GM23338 (cell line): ENCODE measurements around the gene CD40. TPM values are rescaled to one million over a fixed set of nuclear protein-coding genes. Genes with fewer than 3 reads are reported as not detected.
A peak's percentile ranks its signal among the peaks of the same experiment; 100 is the strongest.

Experiments
- ATAC-seq: fragments of 200-7000 bp; cut with Tn5 transposase; 3 replicates; pipeline ENCODE4 v1.9.1; 2020
- DNase-seq: peaks from one replicate; pipeline ENCODE4 v3.0.0-alpha.2; 2015; ENCODE audit warnings: low spot score
- H2AFZ ChIP-seq: fragments of 200-600 bp; sonication (generic); 2 replicates; pipeline ENCODE4 v1.8.0; 2016; ENCODE audit warnings: antibody characterized with exemption, mild to moderate bottlenecking, moderate library complexity
- H3F3A ChIP-seq: fragments of 200-600 bp; sonication (generic); replicated peaks from 2 replicates; pipeline ENCODE4 v1.8.0; 2017; ENCODE audit warnings: antibody characterized with exemption, mixed run types, low read depth
- H3K27ac ChIP-seq: fragments of 200-600 bp; sonication (generic); 2 replicates; pipeline ENCODE4 v1.6.1; 2016; ENCODE audit warnings: low read depth
- H3K27me3 ChIP-seq: fragments of 200-600 bp; sonication (generic); 2 replicates; pipeline ENCODE4 v1.8.0; 2016; ENCODE audit warnings: mild to moderate bottlenecking, mixed run types, moderate library complexity; ENCODE audit not compliant: insufficient read depth
- H3K36me3 ChIP-seq: fragments of 200-600 bp; sonication (generic); 2 replicates; pipeline ENCODE4 v1.8.0; 2016; ENCODE audit warnings: mild to moderate bottlenecking; ENCODE audit not compliant: insufficient read depth
- H3K4me1 ChIP-seq: fragments of 200-600 bp; sonication (generic); 2 replicates; pipeline ENCODE4 v1.8.0; 2016; ENCODE audit warnings: mild to moderate bottlenecking, moderate library complexity; ENCODE audit not compliant: insufficient read depth
- H3K4me2 ChIP-seq: fragments of 200-600 bp; sonication (generic); 2 replicates; pipeline ENCODE4 v1.7.1; 2017; ENCODE audit warnings: mixed run types
- H3K4me3 ChIP-seq: fragments of 200-600 bp; sonication (generic); 2 replicates; pipeline ENCODE4 v1.6.1; 2016; ENCODE audit warnings: mixed run types
- H3K79me2 ChIP-seq: fragments of 200-600 bp; sonication (generic); replicated peaks from 2 replicates; pipeline ENCODE4 v1.8.0; 2017; ENCODE audit warnings: mild to moderate bottlenecking; ENCODE audit not compliant: insufficient read depth
- H3K9me2 ChIP-seq: fragments of 200-600 bp; sonication (generic); 2 replicates; pipeline ENCODE4 v1.8.0; 2017; ENCODE audit not compliant: insufficient read depth
- H4K20me1 ChIP-seq: fragments of 200-600 bp; sonication (generic); replicated peaks from 2 replicates; pipeline ENCODE4 v1.8.0; 2017; ENCODE audit warnings: mild to moderate bottlenecking; ENCODE audit not compliant: insufficient read depth
- H3K27ac Mint-ChIP-seq: 2 replicates; pipeline ENCODE4 v1.8.0; 2020; ENCODE audit warnings: inconsistent platforms, mild to moderate bottlenecking, moderate library complexity, mixed read lengths
- H3K27me3 Mint-ChIP-seq: 3 replicates; pipeline ENCODE4 v1.8.0; 2022; ENCODE audit warnings: low read depth, mild to moderate bottlenecking, moderate library complexity, mixed read lengths, inconsistent platforms; ENCODE audit not compliant: insufficient read depth, poor library complexity
- H3K36me3 Mint-ChIP-seq: 3 replicates; pipeline ENCODE4 v1.8.0; 2021; ENCODE audit warnings: low read depth, mild to moderate bottlenecking, inconsistent platforms, moderate library complexity, mixed read lengths
- H3K4me1 Mint-ChIP-seq: 3 replicates; pipeline ENCODE4 v1.8.0; 2020; ENCODE audit warnings: mild to moderate bottlenecking, inconsistent platforms, mixed read lengths
- H3K4me3 Mint-ChIP-seq: 3 replicates; pipeline ENCODE4 v1.8.0; 2021; ENCODE audit warnings: moderate library complexity, mild to moderate bottlenecking, inconsistent platforms, mixed read lengths
- H3K9me3 Mint-ChIP-seq: 3 replicates; pipeline ENCODE4 v1.8.0; 2020; ENCODE audit warnings: moderate library complexity, mild to moderate bottlenecking, inconsistent platforms, mixed read lengths
- CREB1 ChIP-seq: fragments of 250-450 bp; sonication (Bioruptor Pico); IDR thresholded peaks from 2 replicates; pipeline ENCODE4 v1.5.0; 2020; ENCODE audit warnings: low read depth, mild to moderate bottlenecking, moderate library complexity
- POLR2AphosphoS5 ChIP-seq: IDR thresholded peaks from 2 replicates; pipeline ENCODE4 v1.6.1; 2016; ENCODE audit warnings: antibody characterized with exemption, low read depth
- ZNF114 ChIP-seq: fragments of 250-450 bp; sonication (Bioruptor Pico); IDR thresholded peaks from 2 replicates; pipeline ENCODE4 v1.5.0; 2020; ENCODE audit warnings: mild to moderate bottlenecking, moderate library complexity
- ZNF331 ChIP-seq: fragments of 250-450 bp; sonication (Bioruptor Pico); IDR thresholded peaks from 2 replicates; pipeline ENCODE4 v1.5.0; 2020; ENCODE audit warnings: low read depth, mild to moderate bottlenecking, moderate library complexity
- polyA plus RNA-seq: library from polyadenylated mRNA; unstranded; fragments of >200 nt; fragmentation: Nextera tagmentation; extraction: Ambion mirVana; gene quantifications from 2 replicates; pipeline ENCODE4 v1.2.1, GENCODE V29; 2016
- total RNA-seq: library from RNA; depleted of rRNA; stranded (reverse); fragments of >200 nt; shearing (Covaris generic); gene quantifications from 2 replicates; pipeline ENCODE4 v1.2.3, GENCODE V29; 2014
- TF ChIP-seq, protein P1 (sequence below): fragments of 250-450 bp; sonication (Bioruptor Pico); IDR thresholded peaks from 2 replicates; pipeline ENCODE4 v1.5.0; 2020; ENCODE audit warnings: mild to moderate bottlenecking, moderate library complexity
- TF ChIP-seq, protein P2 (sequence below): IDR thresholded peaks from one replicate; pipeline ENCODE4 v1.6.1; 2018; ENCODE audit warnings: antibody characterized with exemption; ENCODE audit not compliant: unreplicated experiment
- TF ChIP-seq, protein P3 (sequence below), 2 experiments: fragments of 200-600 bp in 1 of 2; sonication (generic) in 1 of 2; conservative IDR thresholded peaks; 2 replicates each; pipeline versions ENCODE4 v1.5.1 to v1.6.1; 2016 to 2017; ENCODE audit warnings: antibody characterized with exemption in 2 of 2, low read depth in 2 of 2, mild to moderate bottlenecking in 2 of 2, moderate library complexity in 1 of 2

CD40 gene
- total and polyA plus RNA-seq, 2 experiments from 2014 or later, result 15.4 to 18.9 TPM

DNA sequence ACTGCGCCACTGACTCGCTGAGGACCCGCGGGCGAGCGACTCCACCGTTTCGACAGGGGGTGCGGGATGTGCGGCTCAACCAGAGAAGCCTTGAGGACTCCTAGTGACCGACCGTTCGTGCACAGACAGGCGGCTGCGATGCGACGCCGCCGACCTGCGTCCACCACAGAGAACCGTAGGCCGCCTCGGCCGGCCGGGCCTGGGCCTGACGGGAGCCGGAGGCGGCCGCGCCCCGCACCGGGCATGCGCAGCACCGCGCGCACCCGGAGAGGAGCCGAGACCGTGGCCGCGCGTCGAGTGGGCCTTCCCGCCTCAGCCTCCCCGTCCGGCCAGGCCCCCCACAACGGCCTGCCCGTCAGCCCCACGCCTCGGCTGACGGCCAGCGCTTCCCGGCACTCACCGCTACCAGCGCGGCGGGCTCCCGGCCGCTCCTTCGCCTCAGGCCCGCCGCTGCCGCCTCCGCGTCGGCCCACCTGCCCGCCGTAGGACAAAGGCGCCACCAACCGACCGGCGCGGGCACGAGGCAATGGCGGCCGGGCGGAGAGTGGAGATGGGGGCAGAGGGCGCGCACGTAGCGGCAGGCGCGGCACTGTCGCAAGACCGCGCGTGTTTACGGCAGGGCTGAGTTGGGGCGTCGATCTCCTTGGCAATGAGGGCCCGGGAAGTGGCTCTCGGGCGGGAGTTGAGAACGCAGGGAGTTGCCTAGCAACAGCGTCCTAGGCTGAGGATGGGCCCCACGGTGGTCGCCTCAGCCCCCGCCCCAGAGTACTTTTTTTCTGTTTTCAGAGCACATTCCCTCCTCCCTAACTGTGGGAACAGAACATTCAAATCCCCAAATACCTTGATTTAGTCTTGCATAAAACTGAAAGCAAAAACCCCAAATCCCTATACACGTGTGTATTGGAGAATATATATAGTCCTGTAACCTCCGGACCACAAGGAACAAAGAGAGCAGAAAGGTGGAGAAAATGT is 28.4 kb upstream of the CD40 start, which contains the start of gene NCOA5:
Gene NCOA5, minus strand, starts transcription at position 546 of the 972 bp plus-strand sequence. CDS start 10,538 bp downstream, outside the sequence.
- peaks cover 15% of the 10 kb centered on the region for H3K4me1 ChIP-seq
- H4K20me1 ChIP-seq, result peaks cover 39% of the 10 kb centered on the region
- TF ChIP-seq ZNF331 (CRISPR knock-in tag), result no peak
- peak; percentile 94 for TF ChIP-seq POLR2AphosphoS5
- TF ChIP-seq, protein P1, sequence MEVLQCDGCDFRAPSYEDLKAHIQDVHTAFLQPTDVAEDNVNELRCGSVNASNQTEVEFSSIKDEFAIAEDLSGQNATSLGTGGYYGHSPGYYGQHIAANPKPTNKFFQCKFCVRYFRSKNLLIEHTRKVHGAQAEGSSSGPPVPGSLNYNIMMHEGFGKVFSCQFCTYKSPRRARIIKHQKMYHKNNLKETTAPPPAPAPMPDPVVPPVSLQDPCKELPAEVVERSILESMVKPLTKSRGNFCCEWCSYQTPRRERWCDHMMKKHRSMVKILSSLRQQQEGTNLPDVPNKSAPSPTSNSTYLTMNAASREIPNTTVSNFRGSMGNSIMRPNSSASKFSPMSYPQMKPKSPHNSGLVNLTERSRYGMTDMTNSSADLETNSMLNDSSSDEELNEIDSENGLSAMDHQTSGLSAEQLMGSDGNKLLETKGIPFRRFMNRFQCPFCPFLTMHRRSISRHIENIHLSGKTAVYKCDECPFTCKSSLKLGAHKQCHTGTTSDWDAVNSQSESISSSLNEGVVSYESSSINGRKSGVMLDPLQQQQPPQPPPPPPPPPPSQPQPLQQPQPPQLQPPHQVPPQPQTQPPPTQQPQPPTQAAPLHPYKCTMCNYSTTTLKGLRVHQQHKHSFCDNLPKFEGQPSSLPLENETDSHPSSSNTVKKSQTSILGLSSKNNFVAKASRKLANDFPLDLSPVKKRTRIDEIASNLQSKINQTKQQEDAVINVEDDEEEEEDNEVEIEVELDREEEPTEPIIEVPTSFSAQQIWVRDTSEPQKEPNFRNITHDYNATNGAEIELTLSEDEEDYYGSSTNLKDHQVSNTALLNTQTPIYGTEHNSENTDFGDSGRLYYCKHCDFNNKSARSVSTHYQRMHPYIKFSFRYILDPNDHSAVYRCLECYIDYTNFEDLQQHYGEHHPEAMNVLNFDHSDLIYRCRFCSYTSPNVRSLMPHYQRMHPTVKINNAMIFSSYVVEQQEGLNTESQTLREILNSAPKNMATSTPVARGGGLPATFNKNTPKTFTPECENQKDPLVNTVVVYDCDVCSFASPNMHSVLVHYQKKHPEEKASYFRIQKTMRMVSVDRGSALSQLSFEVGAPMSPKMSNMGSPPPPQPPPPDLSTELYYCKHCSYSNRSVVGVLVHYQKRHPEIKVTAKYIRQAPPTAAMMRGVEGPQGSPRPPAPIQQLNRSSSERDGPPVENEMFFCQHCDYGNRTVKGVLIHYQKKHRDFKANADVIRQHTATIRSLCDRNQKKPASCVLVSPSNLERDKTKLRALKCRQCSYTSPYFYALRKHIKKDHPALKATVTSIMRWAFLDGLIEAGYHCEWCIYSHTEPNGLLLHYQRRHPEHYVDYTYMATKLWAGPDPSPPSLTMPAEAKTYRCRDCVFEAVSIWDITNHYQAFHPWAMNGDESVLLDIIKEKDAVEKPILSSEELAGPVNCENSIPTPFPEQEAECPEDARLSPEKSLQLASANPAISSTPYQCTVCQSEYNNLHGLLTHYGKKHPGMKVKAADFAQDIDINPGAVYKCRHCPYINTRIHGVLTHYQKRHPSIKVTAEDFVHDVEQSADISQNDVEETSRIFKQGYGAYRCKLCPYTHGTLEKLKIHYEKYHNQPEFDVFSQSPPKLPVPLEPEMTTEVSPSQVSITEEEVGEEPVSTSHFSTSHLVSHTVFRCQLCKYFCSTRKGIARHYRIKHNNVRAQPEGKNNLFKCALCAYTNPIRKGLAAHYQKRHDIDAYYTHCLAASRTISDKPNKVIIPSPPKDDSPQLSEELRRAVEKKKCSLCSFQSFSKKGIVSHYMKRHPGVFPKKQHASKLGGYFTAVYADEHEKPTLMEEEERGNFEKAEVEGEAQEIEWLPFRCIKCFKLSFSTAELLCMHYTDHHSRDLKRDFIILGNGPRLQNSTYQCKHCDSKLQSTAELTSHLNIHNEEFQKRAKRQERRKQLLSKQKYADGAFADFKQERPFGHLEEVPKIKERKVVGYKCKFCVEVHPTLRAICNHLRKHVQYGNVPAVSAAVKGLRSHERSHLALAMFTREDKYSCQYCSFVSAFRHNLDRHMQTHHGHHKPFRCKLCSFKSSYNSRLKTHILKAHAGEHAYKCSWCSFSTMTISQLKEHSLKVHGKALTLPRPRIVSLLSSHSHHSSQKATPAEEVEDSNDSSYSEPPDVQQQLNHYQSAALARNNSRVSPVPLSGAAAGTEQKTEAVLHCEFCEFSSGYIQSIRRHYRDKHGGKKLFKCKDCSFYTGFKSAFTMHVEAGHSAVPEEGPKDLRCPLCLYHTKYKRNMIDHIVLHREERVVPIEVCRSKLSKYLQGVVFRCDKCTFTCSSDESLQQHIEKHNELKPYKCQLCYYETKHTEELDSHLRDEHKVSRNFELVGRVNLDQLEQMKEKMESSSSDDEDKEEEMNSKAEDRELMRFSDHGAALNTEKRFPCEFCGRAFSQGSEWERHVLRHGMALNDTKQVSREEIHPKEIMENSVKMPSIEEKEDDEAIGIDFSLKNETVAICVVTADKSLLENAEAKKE (CRISPR knock-in tag), result no peak
- TF ChIP-seq ZNF114, result no peak
- TF ChIP-seq, protein P2, sequence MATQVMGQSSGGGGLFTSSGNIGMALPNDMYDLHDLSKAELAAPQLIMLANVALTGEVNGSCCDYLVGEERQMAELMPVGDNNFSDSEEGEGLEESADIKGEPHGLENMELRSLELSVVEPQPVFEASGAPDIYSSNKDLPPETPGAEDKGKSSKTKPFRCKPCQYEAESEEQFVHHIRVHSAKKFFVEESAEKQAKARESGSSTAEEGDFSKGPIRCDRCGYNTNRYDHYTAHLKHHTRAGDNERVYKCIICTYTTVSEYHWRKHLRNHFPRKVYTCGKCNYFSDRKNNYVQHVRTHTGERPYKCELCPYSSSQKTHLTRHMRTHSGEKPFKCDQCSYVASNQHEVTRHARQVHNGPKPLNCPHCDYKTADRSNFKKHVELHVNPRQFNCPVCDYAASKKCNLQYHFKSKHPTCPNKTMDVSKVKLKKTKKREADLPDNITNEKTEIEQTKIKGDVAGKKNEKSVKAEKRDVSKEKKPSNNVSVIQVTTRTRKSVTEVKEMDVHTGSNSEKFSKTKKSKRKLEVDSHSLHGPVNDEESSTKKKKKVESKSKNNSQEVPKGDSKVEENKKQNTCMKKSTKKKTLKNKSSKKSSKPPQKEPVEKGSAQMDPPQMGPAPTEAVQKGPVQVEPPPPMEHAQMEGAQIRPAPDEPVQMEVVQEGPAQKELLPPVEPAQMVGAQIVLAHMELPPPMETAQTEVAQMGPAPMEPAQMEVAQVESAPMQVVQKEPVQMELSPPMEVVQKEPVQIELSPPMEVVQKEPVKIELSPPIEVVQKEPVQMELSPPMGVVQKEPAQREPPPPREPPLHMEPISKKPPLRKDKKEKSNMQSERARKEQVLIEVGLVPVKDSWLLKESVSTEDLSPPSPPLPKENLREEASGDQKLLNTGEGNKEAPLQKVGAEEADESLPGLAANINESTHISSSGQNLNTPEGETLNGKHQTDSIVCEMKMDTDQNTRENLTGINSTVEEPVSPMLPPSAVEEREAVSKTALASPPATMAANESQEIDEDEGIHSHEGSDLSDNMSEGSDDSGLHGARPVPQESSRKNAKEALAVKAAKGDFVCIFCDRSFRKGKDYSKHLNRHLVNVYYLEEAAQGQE, result peak; percentile 37
- TF ChIP-seq, protein P3, sequence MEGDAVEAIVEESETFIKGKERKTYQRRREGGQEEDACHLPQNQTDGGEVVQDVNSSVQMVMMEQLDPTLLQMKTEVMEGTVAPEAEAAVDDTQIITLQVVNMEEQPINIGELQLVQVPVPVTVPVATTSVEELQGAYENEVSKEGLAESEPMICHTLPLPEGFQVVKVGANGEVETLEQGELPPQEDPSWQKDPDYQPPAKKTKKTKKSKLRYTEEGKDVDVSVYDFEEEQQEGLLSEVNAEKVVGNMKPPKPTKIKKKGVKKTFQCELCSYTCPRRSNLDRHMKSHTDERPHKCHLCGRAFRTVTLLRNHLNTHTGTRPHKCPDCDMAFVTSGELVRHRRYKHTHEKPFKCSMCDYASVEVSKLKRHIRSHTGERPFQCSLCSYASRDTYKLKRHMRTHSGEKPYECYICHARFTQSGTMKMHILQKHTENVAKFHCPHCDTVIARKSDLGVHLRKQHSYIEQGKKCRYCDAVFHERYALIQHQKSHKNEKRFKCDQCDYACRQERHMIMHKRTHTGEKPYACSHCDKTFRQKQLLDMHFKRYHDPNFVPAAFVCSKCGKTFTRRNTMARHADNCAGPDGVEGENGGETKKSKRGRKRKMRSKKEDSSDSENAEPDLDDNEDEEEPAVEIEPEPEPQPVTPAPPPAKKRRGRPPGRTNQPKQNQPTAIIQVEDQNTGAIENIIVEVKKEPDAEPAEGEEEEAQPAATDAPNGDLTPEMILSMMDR (conservative IDR thresholded peaks at IDR 0.05; ENCODE audit: low read depth in 2 of 2), result peak in 1 of 2 experiments; percentile 71; a peak in 2 of 4 replicates
- peak; percentile 57 for TF ChIP-seq CREB1 (CRISPR knock-in tag)
- peak within 1 kb of the TSS; percentile 91 for H3K4me3 ChIP-seq
- H3K27ac ChIP-seq, result peak within 1 kb of the TSS; percentile 94; the same call in 1 of the 2 replicates
- no peak within 1 kb of the TSS for H2AFZ ChIP-seq
- H3F3A ChIP-seq, result 0 out of 2 replicates have a peak, but pooled peaks cover 3% of the 10 kb centered on the region
- Mint-ChIP-seq H3K36me3 (peaks cover 2% of the 10 kb centered on the region; the same call in 1 of the 3 replicates), H3K27me3 (no peaks in the 10 kb centered on the region), H3K9me3 (peaks cover 8% of the 10 kb centered on the region; the same call in 2 of the 3 replicates), H3K27ac (peak within 1 kb of the TSS; percentile 95), H3K4me1 (peaks cover 28% of the 10 kb centered on the region), H3K4me3 (peak within 1 kb of the TSS; percentile 93)
- peaks cover 4% of the 10 kb centered on the region; the same call in 1 of the 2 replicates for H3K9me2 ChIP-seq
- peak; percentile 89 for ATAC-seq
- peak within 1 kb of the TSS; percentile 99 for H3K4me2 ChIP-seq
- H3K36me3 ChIP-seq, result no peaks in the 10 kb centered on the region
- H3K79me2 ChIP-seq, result peaks cover 45% of the 10 kb centered on the region
- peaks cover 12% of the 10 kb centered on the region for H3K27me3 ChIP-seq
- peak; percentile 97 for DNase-seq
